NCI-H2081 (cell line): ENCODE measurements around the gene F2RL3.

Experiments
- DNase-seq, 2 experiments: peaks; one replicate each; lab custom pipeline; 2025; lab: John Stamatoyannopoulos, UW

F2RL3 gene

GRCh38 chr19:16895467-16896145, 6.8 kb downstream of the F2RL3 start:
- DNase-seq, result no peak

GRCh38 chr19:16896146-16897028, 7.6 kb downstream of the F2RL3 start:
- DNase-seq, result no peak

- DNase-seq, result peak in 1 of 2 experiments; percentile 2
Measured at GRCh38 chr19:16897029-16897855, 8.4 kb downstream of the F2RL3 start.

- no peak for DNase-seq
Measured at GRCh38 chr19:16897856-16898161, 9.0 kb downstream of the F2RL3 start.

- no peak for DNase-seq
Measured at GRCh38 chr19:16898361-16899015, 9.7 kb downstream of the F2RL3 start.

- no peak for DNase-seq
Measured at GRCh38 chr19:16899566-16900075, 10.8 kb downstream of the F2RL3 start.

GRCh38 chr19:16901491-16902175, 12.8 kb downstream of the F2RL3 start:
- no peak for DNase-seq

GRCh38 chr19:16902545-16902944, 13.7 kb downstream of the F2RL3 start:
- no peak for DNase-seq

- no peak for DNase-seq
Measured at GRCh38 chr19:16903347-16903746, 14.5 kb downstream of the F2RL3 start.

GRCh38 chr19:16904599-16904998, 15.8 kb downstream of the F2RL3 start:
- no peak for DNase-seq

GRCh38 chr19:16908759-16909158, 20.0 kb downstream of the F2RL3 start:
- DNase-seq, result no peak

GRCh38 chr19:16911046-16911445, 22.2 kb downstream of the F2RL3 start:
- no peak for DNase-seq

GRCh38 chr19:16912780-16913179, 24.0 kb downstream of the F2RL3 start:
- no peak for DNase-seq

- DNase-seq, result no peak
Measured at GRCh38 chr19:16914421-16914820, 25.6 kb downstream of the F2RL3 start.

- DNase-seq, result no peak
Measured at GRCh38 chr19:16915135-16915534, 26.3 kb downstream of the F2RL3 start.

GRCh38 chr19:16915734-16916133, 26.9 kb downstream of the F2RL3 start:
- no peak for DNase-seq

GRCh38 chr19:16917401-16917800, 28.6 kb downstream of the F2RL3 start:
- no peak for DNase-seq

- no peak for DNase-seq
Measured at GRCh38 chr19:16919496-16919895, 30.7 kb downstream of the F2RL3 start.

GRCh38 chr19:16920816-16921529, 32.2 kb downstream of the F2RL3 start:
- no peak for DNase-seq

GRCh38 chr19:16921766-16922591, 33.2 kb downstream of the F2RL3 start:
- no peak for DNase-seq
